ENCODE measurements around the gene MEAF6.

The MEAF6 gene

GRCh38 chr1:37517569-37517968 lies 3.0 kb upstream of the MEAF6 start:
- H2AFZ ChIP-seq (ENCODE audit: low read length), result no peak overlapping the region
- H3K9ac ChIP-seq (ENCODE audit: low read depth, low read length, poor library complexity), result no peak overlapping the region
- H3K4me2 ChIP-seq (ENCODE audit: insufficient read depth, low read length, poor library complexity, severe bottlenecking), result no peak overlapping the region
- no peak overlapping the region for H2BK120ac ChIP-seq (ENCODE audit: low read depth, low read length)
- no peak overlapping the region for H3K18ac ChIP-seq (ENCODE audit: low read length)
- H2BK5ac ChIP-seq (ENCODE audit: low read length), result no peak overlapping the region
- peaks cover 9 to 12% of the 10 kb centered on the region in 2 donors for H3K4me1 ChIP-seq (ENCODE audit: control insufficient read depth in 2 of 2, insufficient read depth in 1 of 2, low read depth in 1 of 2, low read length in 2 of 2)
- no peaks in the 10 kb centered on the region for H3K9me3 ChIP-seq (replicated peaks in 1 of 2; ENCODE audit: control insufficient read depth in 2 of 2, insufficient read depth in 1 of 2, low read depth in 1 of 2, low read length in 2 of 2)
- no peak overlapping the region for H4K91ac ChIP-seq (ENCODE audit: low read depth, low read length, poor library complexity)
- no peak overlapping the region for H3K4me3 ChIP-seq (ENCODE audit: low read length in 2 of 2)
- no peak overlapping the region for H4K8ac ChIP-seq (ENCODE audit: low read depth, low read length)
- DNase-seq (ENCODE audit: low spot score), result no peak
- H3K4ac ChIP-seq (ENCODE audit: low read length), result no peak overlapping the region
- no CpG with 5 or more reads among the region's 1 CpG for WGBS, 2 donors (ENCODE audit: extremely low coverage in 2 of 2, insufficient read length in 2 of 2, insufficient replicate concordance in 1 of 2)
- H2AK5ac ChIP-seq (ENCODE audit: low read depth, low read length), result no peak overlapping the region
- no peak overlapping the region for H2BK15ac ChIP-seq (ENCODE audit: low read length)
- no peak overlapping the region for H3K27ac ChIP-seq (replicated peaks; ENCODE audit: low read length)
- H3K14ac ChIP-seq (ENCODE audit: low read length), result no peak overlapping the region
- peaks cover 2% of the 10 kb centered on the region for H3K79me1 ChIP-seq (ENCODE audit: low read depth, low read length)
- no peak overlapping the region for H3K23ac ChIP-seq (ENCODE audit: low read depth, low read length, poor library complexity)
- no peak overlapping the region for H2BK12ac ChIP-seq (ENCODE audit: low read length)
- H3K36me3 ChIP-seq (replicated peaks in 1 of 2; ENCODE audit: control insufficient read depth in 2 of 2, insufficient read depth in 2 of 2, low read length in 2 of 2), result peaks cover 2 to 11% of the 10 kb centered on the region in 2 donors
- peaks cover 0 to 2% (median 0%) of the 10 kb centered on the region in 3 experiments for H3K27me3 ChIP-seq (ENCODE audit: control insufficient read depth in 3 of 3, insufficient read depth in 3 of 3, low read depth in 1 of 3, low read length in 3 of 3)

DNA sequence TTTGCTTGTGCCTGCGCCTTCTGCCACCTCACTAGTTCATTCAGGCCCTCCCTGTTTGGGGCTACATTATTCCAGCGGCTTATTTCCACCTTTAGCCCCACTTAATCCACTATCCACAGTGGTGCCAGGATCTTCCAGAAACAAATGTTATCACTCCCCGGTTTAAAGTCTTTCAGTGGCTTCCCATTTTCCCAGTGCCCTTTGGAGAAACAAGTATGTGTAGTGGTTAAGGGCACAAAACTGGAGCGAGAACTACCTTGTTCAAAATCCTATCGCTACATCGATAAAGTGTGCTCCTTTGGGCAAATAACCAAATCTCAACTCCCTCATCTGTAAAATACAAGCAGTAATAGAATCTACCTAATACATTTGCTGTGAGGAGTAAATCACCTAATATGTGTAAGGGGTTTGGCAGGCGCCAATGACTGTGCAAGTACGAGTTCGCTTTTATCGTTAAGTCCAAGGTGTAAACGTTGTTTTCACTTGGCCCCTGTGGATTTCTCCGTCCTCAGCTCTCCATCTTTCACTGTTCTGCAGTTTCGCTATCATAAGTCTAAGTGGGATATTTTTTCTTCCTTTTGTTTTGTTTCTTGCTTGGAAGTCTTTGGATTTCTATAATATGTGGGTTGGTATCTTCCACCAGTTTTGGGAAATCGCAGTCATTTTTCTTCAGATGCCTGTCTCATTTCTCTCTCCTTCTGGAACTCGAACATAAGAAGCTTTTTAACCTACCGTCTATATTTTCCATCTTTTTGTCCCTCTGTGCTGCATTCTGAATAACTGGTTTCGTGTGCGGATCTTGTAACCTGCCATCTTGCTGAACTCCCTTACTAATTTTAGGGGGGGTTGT lies 844 bp upstream of the MEAF6 start:
- Histone ChIP-seq H3K14ac (ENCODE audit: low read length) (no peak overlapping the region), H2AFZ (ENCODE audit: low read length) (peak overlapping the region; percentile 90), H3K36me3 (replicated peaks in 1 of 2; ENCODE audit: control insufficient read depth in 2 of 2, insufficient read depth in 2 of 2, low read length in 2 of 2) (peaks cover 4 to 30% of the 10 kb centered on the region in 2 donors), H3K27me3 (ENCODE audit: control insufficient read depth in 3 of 3, insufficient read depth in 3 of 3, low read depth in 1 of 3, low read length in 3 of 3) (peaks cover 0 to 2% (median 0%) of the 10 kb centered on the region in 3 experiments), H2BK5ac (ENCODE audit: low read length) (no peak overlapping the region), H3K9ac (ENCODE audit: low read depth, low read length, poor library complexity) (peak overlapping the region; percentile 94), H4K91ac (ENCODE audit: low read depth, low read length, poor library complexity) (no peak overlapping the region), H3K23ac (ENCODE audit: low read depth, low read length, poor library complexity) (no peak overlapping the region), H4K8ac (ENCODE audit: low read depth, low read length) (no peak overlapping the region), H3K27ac (replicated peaks; ENCODE audit: low read length) (no peak overlapping the region), H2BK12ac (ENCODE audit: low read length) (no peak overlapping the region), H3K4me2 (ENCODE audit: insufficient read depth, low read length, poor library complexity, severe bottlenecking) (peak overlapping the region; percentile 92), H3K4me3 (ENCODE audit: low read length in 2 of 2) (peak overlapping the region; percentile 60 to 78), H3K9me3 (replicated peaks in 1 of 2; ENCODE audit: control insufficient read depth in 2 of 2, insufficient read depth in 1 of 2, low read depth in 1 of 2, low read length in 2 of 2) (no peaks in the 10 kb centered on the region), H2AK5ac (ENCODE audit: low read depth, low read length) (no peak overlapping the region), H2BK15ac (ENCODE audit: low read length) (no peak overlapping the region), H3K4ac (ENCODE audit: low read length) (no peak overlapping the region), H3K79me1 (ENCODE audit: low read depth, low read length) (peaks cover 2% of the 10 kb centered on the region), H3K4me1 (ENCODE audit: control insufficient read depth in 2 of 2, insufficient read depth in 1 of 2, low read depth in 1 of 2, low read length in 2 of 2) (peaks cover 9 to 12% of the 10 kb centered on the region in 2 donors), H2BK120ac (ENCODE audit: low read depth, low read length) (no peak overlapping the region), H3K18ac (ENCODE audit: low read length) (no peak overlapping the region)
- no CpG with 5 or more reads among the region's 18 CpGs for WGBS, 2 donors (ENCODE audit: extremely low coverage in 2 of 2, insufficient read length in 2 of 2, insufficient replicate concordance in 1 of 2)
- no peak for DNase-seq (ENCODE audit: low spot score)

GRCh38 chr1:37513795-37514349 lies 694 bp downstream of the MEAF6 start:
- peak; percentile 26 for DNase-seq (ENCODE audit: low spot score)
- Histone ChIP-seq H3K27me3 (ENCODE audit: control insufficient read depth in 3 of 3, insufficient read depth in 3 of 3, low read depth in 1 of 3, low read length in 3 of 3) (peaks cover 0 to 2% (median 0%) of the 10 kb centered on the region in 3 experiments), H2BK15ac (ENCODE audit: low read length) (no peak overlapping the region), H3K4me3 (ENCODE audit: low read length in 2 of 2) (peak overlapping the region; percentile 60 to 94), H4K8ac (ENCODE audit: low read depth, low read length) (no peak overlapping the region), H3K9me3 (replicated peaks in 1 of 2; ENCODE audit: control insufficient read depth in 2 of 2, insufficient read depth in 1 of 2, low read depth in 1 of 2, low read length in 2 of 2) (no peaks in the 10 kb centered on the region), H2BK5ac (ENCODE audit: low read length) (peak overlapping the region; percentile 94), H3K14ac (ENCODE audit: low read length) (no peak overlapping the region), H3K4me2 (ENCODE audit: insufficient read depth, low read length, poor library complexity, severe bottlenecking) (peak overlapping the region; percentile 90), H3K18ac (ENCODE audit: low read length) (peak overlapping the region; percentile 95), H3K27ac (replicated peaks; ENCODE audit: low read length) (peak overlapping the region; percentile 78), H3K4me1 (ENCODE audit: control insufficient read depth in 2 of 2, insufficient read depth in 1 of 2, low read depth in 1 of 2, low read length in 2 of 2) (peaks cover 8 to 12% of the 10 kb centered on the region in 2 donors), H3K79me1 (ENCODE audit: low read depth, low read length) (peaks cover 2% of the 10 kb centered on the region), H3K36me3 (replicated peaks in 1 of 2; ENCODE audit: control insufficient read depth in 2 of 2, insufficient read depth in 2 of 2, low read length in 2 of 2) (peaks cover 8 to 37% of the 10 kb centered on the region in 2 donors), H2AK5ac (ENCODE audit: low read depth, low read length) (no peak overlapping the region), H3K4ac (ENCODE audit: low read length) (no peak overlapping the region), H2AFZ (ENCODE audit: low read length) (peak overlapping the region; percentile 90), H3K9ac (ENCODE audit: low read depth, low read length, poor library complexity) (peak overlapping the region; percentile 30), H2BK120ac (ENCODE audit: low read depth, low read length) (no peak overlapping the region), H3K23ac (ENCODE audit: low read depth, low read length, poor library complexity) (no peak overlapping the region), H4K91ac (ENCODE audit: low read depth, low read length, poor library complexity) (no peak overlapping the region), H2BK12ac (ENCODE audit: low read length) (no peak overlapping the region)
- no CpG with 5 or more reads among the region's 26 CpGs for WGBS, 2 donors (ENCODE audit: extremely low coverage in 2 of 2, insufficient read length in 2 of 2, insufficient replicate concordance in 1 of 2)

- Histone ChIP-seq H4K8ac (ENCODE audit: low read depth, low read length) (no peak overlapping the region), H3K18ac (ENCODE audit: low read length) (no peak overlapping the region), H2BK120ac (ENCODE audit: low read depth, low read length) (no peak overlapping the region), H3K9me3 (replicated peaks in 1 of 2; ENCODE audit: control insufficient read depth in 2 of 2, insufficient read depth in 1 of 2, low read depth in 1 of 2, low read length in 2 of 2) (no peaks in the 10 kb centered on the region), H3K27ac (replicated peaks; ENCODE audit: low read length) (no peak overlapping the region), H3K4me2 (ENCODE audit: insufficient read depth, low read length, poor library complexity, severe bottlenecking) (no peak overlapping the region), H2BK5ac (ENCODE audit: low read length) (no peak overlapping the region), H2AK5ac (ENCODE audit: low read depth, low read length) (no peak overlapping the region), H2AFZ (ENCODE audit: low read length) (no peak overlapping the region), H2BK15ac (ENCODE audit: low read length) (no peak overlapping the region), H3K9ac (ENCODE audit: low read depth, low read length, poor library complexity) (no peak overlapping the region), H3K36me3 (replicated peaks in 1 of 2; ENCODE audit: control insufficient read depth in 2 of 2, insufficient read depth in 2 of 2, low read length in 2 of 2) (peaks cover 19 to 81% of the 10 kb centered on the region in 2 donors), H3K4me1 (ENCODE audit: control insufficient read depth in 2 of 2, insufficient read depth in 1 of 2, low read depth in 1 of 2, low read length in 2 of 2) (peaks cover 3 to 7% of the 10 kb centered on the region in 2 donors), H2BK12ac (ENCODE audit: low read length) (no peak overlapping the region), H3K79me1 (ENCODE audit: low read depth, low read length) (peaks cover 4% of the 10 kb centered on the region), H3K23ac (ENCODE audit: low read depth, low read length, poor library complexity) (no peak overlapping the region), H4K91ac (ENCODE audit: low read depth, low read length, poor library complexity) (no peak overlapping the region), H3K27me3 (ENCODE audit: control insufficient read depth in 3 of 3, insufficient read depth in 3 of 3, low read depth in 1 of 3, low read length in 3 of 3) (no peaks in the 10 kb centered on the region), H3K4me3 (ENCODE audit: low read length in 2 of 2) (no peak overlapping the region), H3K14ac (ENCODE audit: low read length) (no peak overlapping the region), H3K4ac (ENCODE audit: low read length) (no peak overlapping the region)
- no peak for DNase-seq (ENCODE audit: low spot score)
- no CpG with 5 or more reads among the region's 4 CpGs for WGBS, 2 donors (ENCODE audit: extremely low coverage in 2 of 2, insufficient read length in 2 of 2, insufficient replicate concordance in 1 of 2)
Measured at GRCh38 chr1:37509181-37509580, 5.4 kb downstream of the MEAF6 start.

Data from neuronal stem cell (in vitro differentiated cells).